GM15510 (cell line): ENCODE results near the gene SEMA3C.

Experiments
- POLR2A ChIP-seq: IDR thresholded peaks from 3 replicates; pipeline ENCODE4 v1.6.1; 2011; ENCODE audit warnings: borderline replicate concordance; ENCODE audit not compliant: insufficient read length; ENCODE audit errors: extremely low read depth

The SEMA3C gene

GRCh38 chr7:80724249-80724871, 194.5 kb downstream of the SEMA3C start:
- no peak for TF ChIP-seq POLR2A

GRCh38 chr7:80722616-80723195, 196.1 kb downstream of the SEMA3C start:
- no peak for TF ChIP-seq POLR2A

GRCh38 chr7:80721883-80722615, 196.8 kb downstream of the SEMA3C start:
- TF ChIP-seq POLR2A = no peak

GRCh38 chr7:80720146-80720545, 198.7 kb downstream of the SEMA3C start:
- TF ChIP-seq POLR2A = no peak

- no peak for TF ChIP-seq POLR2A
These were observed 199.6 kb downstream of the SEMA3C start for GRCh38 chr7:80719261-80719660.

- TF ChIP-seq POLR2A = no peak
These were observed 207.3 kb downstream of the SEMA3C start for GRCh38 chr7:80711531-80711930.

GRCh38 chr7:80708123-80708522, 210.7 kb downstream of the SEMA3C start:
- TF ChIP-seq POLR2A = no peak

- TF ChIP-seq POLR2A = no peak
These were observed 211.5 kb downstream of the SEMA3C start for GRCh38 chr7:80707318-80707717.

- TF ChIP-seq POLR2A = no peak
These were observed 213.6 kb downstream of the SEMA3C start for GRCh38 chr7:80705130-80705781.

GRCh38 chr7:80703272-80703671, 215.6 kb downstream of the SEMA3C start:
- no peak for TF ChIP-seq POLR2A

GRCh38 chr7:80699721-80700256, 219.1 kb downstream of the SEMA3C start:
- no peak for TF ChIP-seq POLR2A

- TF ChIP-seq POLR2A = no peak
These were observed 219.7 kb downstream of the SEMA3C start for GRCh38 chr7:80699045-80699638.
